ENCODE measurements around the gene TAS1R1.

TAS1R1 gene

DNA sequence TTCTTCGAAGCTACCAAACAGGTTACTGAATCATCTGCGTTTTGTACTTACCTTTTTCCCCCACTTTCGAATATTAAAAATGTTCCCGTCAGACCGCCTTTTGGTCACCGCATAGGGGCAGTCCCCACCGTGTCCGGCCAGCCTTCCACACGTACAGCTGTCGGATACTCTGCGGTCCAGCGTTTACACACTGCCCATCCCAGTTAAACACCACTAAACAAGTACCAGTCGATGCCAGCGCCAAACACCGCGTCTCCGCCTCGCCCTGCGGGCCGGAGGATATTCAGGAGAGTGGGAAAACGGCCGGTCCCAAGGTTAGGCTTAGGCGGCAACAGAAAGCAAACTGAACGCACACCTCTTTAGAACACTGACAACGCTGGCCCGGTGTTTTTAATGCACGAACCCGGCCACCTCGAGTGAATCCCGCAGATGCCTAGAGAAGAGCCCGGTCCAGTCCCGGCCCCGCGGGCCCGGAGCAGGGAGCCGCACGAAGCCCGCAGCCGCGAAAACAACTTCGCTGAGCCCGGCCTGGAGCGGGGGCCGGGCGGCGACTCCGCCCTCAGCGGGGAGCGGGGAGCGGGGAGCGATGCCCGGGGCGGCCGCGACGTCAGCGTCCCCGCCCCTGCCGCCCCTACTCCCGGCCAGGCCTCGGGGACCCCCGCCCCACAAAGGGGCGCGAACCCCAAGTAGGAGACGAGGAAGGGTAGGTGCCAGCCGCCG lies 57.7 kb downstream of the TAS1R1 start:
- no peak for DNase-seq (ENCODE audit: low spot score)

DNA sequence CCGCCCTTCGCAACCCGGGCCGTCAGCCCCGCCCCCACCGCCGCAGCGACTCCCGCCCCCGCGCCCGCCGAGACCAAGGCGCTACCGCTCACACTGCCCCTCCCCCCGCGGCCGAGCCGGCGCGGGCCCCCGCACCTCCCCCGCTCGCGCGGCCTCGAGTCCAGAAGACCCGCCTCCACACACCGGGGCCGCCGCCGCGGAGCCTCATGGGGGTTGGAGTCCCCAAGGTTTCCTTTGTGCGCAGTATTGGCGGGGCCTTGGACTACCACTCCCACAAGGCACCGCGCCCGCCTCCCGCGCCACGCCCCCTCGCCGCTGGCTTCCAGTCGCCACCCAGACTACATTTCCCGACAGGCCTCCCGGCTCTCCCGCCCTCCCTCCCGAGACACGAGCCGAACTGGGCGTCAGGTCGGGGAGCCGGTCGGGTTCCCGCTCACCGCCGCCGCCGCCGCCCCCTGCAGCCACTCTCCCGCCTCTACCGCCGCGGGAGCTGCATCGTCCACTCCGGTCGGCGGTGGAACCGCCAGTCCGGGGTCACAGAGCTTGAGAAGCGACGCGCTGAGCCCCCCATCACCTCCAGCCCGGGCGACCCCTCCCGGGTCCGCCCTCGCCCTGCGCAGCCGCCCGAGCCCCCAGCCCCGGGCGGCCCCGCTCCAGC lies 58.4 kb downstream of the TAS1R1 start, which contains the start of gene PHF13:
Gene PHF13, plus strand, starts transcription at position 371 of the 658 bp plus-strand sequence. CDS start 336 bp downstream, outside the sequence.
- DNase-seq (ENCODE audit: low spot score): peak; percentile 99

- DNase-seq (ENCODE audit: low spot score): peak; percentile 39
Observed at GRCh38 chr1:6614019-6614928, 59.2 kb downstream of the TAS1R1 start.

DNA sequence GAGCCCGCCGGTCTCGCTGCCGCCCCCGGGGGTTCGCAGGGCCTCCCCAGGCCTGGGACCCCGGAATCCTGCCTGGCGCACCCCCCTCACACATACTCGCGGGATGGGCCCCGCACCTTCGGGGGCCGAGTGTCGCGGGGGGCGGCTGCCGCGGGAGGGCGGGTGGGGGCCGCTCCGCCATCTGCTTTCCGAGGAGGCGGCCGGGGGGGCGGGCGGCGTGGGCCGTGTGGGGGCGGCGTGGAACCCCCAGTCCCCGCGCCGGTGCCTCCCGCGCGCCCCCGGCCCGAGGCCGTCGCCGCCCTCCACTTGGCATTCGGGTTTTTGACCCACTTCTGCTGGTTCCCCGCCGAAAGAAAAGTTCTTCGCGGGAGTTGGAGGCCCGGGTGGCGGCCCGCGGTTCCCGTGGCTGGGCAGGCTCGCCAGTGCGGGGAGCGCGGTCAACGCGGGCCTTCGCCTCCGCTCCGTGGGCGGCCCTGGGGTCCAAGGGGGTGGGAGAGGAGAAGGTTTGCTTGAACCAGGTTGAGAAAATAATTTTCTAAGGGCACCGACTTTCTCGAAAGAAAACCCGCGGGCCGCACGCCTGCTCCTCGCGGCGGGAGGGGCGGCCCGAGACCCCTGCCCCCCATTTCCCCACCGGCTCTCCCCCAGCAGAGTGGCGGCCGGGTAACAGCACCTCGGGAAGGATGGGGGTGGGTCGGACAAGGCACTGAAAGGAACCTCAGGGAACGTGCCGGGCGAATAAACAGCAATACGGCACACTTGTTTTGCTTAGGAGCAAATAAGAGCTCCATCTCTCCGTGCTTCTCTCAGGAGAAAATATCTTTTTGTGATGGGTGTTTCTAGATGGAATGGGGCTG lies 60.0 kb downstream of the TAS1R1 start:
- DNase-seq (ENCODE audit: low spot score): no peak

DNA sequence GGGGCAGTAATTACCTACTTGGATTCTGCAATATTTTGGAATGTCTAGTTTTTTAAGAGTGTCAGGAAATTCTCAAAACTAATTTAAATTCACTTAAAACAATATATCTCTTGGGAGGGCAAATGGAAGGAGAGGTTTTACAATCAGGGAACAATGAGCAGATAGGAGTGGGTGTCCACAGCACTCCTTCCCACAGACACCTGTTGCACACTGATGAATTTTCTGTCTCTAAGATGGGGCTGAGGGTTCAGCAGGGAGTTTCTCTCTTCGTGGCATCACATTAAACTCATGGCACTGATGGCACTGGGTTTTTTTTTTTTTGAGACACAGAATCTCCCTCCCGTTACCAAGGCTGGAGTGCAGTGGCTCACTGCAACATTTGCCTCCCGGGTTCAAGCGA lies 63.9 kb downstream of the TAS1R1 start:
- DNase-seq (ENCODE audit: low spot score): no peak

DNA sequence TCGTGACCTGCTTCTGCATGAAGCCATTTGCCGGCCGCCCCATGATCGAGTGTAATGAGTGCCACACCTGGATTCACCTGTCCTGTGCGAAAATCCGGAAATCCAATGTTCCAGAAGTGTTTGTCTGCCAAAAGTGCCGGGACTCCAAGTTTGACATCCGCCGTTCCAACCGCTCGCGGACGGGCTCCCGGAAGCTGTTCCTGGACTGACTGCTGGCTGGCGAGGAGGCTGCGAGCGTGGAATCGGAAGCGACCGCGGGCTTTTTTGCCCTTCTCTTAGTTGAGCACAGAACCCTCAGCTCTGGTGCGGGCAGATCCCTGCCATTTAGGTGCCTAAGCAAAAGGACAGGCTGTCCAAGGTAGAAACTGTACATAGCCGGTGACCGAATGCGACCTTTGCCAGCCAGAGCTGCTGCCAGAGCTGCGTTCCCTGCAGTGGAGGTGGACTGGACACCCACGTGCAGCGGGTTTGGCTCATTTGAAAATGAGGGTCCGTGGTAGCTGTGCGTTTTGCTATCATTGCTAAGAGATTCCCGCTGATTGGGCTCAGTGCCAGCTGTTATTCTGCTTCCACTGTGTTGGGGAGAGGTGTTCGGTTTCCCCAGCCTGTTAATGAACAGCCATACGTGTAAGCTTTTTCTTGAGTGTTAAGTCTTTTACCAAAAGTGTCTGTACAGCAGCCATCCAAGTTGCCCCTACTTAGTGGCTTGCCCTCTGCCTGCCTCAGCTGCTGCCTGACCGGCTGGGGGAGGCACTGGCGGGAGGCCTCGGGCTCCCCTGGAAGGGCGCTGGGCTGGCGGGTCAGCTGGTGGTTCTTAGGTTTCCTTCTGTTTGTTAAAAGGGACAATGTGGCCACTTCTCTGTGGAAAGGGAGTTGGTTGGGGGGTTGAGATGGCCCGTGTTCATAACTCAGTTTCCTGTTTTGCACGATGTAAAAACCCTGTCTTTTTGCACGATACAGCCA lies 66.6 kb downstream of the TAS1R1 start:
- no peak for DNase-seq (ENCODE audit: low spot score)

GRCh38 chr1:6622396-6623152 lies 67.5 kb downstream of the TAS1R1 start:
- no peak for DNase-seq (ENCODE audit: low spot score)

DNA sequence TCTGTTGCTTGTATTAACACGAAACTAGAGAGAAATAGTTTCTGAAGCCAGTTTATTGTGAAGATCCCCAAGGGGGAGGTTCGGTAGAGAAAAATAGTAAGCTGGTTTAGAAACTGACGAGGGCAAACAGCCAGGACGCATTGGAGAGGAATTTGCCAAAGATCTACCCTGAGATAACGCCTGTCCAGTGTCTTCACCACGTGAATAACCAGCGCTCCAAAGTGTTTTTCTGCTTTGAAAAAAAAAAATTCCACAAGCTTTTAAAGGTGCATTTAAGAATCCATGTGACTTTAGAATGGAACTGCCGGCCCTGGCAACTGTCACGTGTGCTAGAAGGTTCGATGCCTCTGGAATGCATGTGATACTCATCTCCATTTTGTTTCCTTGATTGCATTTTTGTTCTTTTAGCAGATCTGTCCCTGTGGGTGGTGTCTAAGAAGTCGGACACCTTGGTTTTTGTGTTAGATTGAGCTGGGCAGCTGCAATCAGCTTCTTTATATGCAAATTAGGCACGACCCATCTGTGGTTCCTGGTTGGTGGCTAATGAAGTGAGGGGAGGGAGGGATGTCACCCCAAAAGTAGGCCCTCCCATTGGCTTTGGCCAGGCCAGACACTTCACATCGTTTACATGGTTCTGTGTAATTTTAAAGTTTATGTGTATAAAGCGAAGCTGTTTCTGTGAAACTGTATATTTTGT lies 68.3 kb downstream of the TAS1R1 start:
- no peak for DNase-seq (ENCODE audit: low spot score)

DNA sequence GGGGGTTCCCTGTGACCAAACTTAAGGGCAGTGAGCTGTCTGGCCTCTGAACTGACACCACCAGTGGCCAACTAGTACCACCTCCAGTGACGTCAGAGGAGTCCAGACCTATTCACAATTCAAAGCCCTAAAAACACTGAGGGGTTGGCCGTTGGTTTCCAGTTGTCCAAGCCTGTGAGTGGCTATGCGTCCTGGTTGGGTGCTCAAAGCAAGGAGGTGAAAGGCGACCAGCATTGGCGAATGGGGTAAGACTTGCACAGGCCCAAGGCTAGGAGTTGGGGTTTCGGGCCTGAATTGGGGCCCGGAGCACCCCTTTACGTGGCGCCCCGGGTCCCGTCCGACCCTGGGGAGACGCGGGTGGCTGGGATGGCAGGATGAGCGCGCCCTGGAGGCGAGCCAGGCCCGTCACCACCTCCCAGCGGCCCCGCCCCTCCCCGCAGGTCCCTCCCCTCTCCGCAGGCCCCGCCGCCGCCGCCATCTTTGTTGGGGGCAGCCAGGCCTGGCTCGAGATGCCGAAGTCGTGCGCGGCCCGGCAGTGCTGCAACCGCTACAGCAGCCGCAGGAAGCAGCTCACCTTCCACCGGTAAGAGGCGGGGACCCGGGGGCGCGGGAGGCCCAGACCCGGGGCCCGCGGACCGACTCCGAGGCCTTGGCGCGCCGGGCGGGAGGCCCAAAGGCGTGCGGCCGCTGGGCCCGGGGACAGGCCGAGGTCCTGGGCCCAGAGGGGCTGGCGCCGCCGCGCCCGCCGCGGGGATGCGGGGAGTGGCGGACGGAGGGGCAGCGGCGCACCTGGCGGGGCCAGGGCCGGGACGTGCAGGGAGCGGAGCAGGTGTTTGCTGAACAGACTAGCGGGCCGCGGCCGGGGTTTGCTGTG lies 69.8 kb downstream of the TAS1R1 start, which contains the start of gene THAP3:
Gene THAP3, plus strand, starts transcription at position 159 of the 874 bp plus-strand sequence. Its CDS starts 351 bp downstream, at position 510.
- peak; percentile 90 for DNase-seq (ENCODE audit: low spot score)

GRCh38 chr1:6625584-6626149 lies 70.6 kb downstream of the TAS1R1 start:
- no peak for DNase-seq (ENCODE audit: low spot score)

DNA sequence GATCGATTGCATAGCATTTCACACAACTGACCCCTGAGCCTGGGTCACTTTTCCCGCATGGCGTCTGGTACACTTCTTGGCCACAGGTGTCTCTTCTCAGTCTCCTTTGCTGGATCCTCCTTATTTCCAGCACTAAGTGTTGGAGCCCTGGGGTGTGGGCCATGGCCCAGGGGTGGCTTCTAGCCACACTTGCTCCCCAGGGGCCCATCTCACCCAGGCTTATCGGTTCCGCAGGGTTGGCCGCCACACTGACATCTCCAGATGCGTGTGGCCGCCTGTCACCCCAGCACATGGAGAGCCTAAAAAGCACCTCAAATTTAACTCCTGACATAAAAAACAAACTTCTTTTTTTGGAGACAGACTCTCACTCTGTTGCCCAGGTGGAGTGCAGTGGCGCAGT lies 71.9 kb downstream of the TAS1R1 start:
- DNase-seq (ENCODE audit: low spot score): no peak

GRCh38 chr1:6627841-6628545 lies 72.9 kb downstream of the TAS1R1 start:
- DNase-seq (ENCODE audit: low spot score): no peak

DNA sequence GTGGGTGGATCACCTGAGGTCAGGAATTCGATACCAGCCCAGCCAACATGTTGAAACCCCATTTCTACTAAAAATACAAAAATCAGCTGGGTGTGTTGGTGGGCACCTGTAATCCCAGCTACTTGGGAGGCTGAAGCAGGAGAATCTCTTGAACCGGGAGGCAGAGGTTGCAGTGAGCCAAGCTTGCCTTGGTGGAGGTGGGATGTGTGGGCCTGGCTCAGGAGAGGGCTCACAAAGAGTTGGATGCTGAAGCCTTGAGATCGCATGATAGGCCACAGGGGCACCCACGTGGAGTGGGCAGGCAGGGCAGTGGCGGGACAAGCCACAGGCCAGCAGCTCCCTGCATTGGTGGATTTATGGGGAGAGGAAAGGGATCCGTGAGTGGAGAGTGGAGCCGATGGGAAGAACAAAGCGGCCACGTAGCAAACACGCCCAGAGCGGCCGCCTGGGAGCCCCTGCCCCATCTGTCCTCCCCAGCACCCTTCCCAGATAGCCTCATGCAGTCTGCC lies 73.9 kb downstream of the TAS1R1 start:
- no peak for DNase-seq (ENCODE audit: low spot score)

Measured in CD4-positive, alpha-beta T cell treated with Interleukin-2 at 100 ng/mL for 4 hours (primary cell).